Stimulated activated CD8-positive, alpha-beta memory T cell treated with anti-CD3 and anti-CD28 coated beads, Interleukin-15, amount 100 ng/mL, for 4 hours (primary cell): ENCODE results near the gene GPT2.
"Not testable (repeated sequence)": the region's sequence is repeated elsewhere in the genome, so short reads cannot be mapped to it uniquely, and the experiment has no call there.

ENCODE experiments used
- DNase-seq, 2 donors: peaks; one replicate each; pipeline ENCODE4 v3.0.0-alpha.2; 2020; ENCODE audit warnings: low read depth in 2 of 2

Gene GPT2

GRCh38 chr16:46920402-46921068 lies 36.4 kb downstream of the GPT2 start:
- DNase-seq, result no peak

GRCh38 chr16:46922239-46922638 lies 38.1 kb downstream of the GPT2 start:
- DNase-seq, result no peak

GRCh38 chr16:46923513-46924295 lies 39.5 kb downstream of the GPT2 start:
- DNase-seq, result no peak

- no peak for DNase-seq
Observed at GRCh38 chr16:46924402-46924801, 40.2 kb downstream of the GPT2 start.

- DNase-seq, result no peak
Observed at GRCh38 chr16:46926470-46927225, 42.5 kb downstream of the GPT2 start.

- DNase-seq, result no peak
Observed at GRCh38 chr16:46927273-46927672, 43.1 kb downstream of the GPT2 start.

GRCh38 chr16:46928811-46929210 lies 44.6 kb downstream of the GPT2 start:
- DNase-seq, result no peak

- peak; percentile 9 to 26 for DNase-seq
Observed at GRCh38 chr16:46929378-46930332, 45.5 kb downstream of the GPT2 start.

- DNase-seq, result no peak
Observed at GRCh38 chr16:46930861-46931260, 46.7 kb downstream of the GPT2 start.

GRCh38 chr16:46932802-46933201 lies 48.6 kb downstream of the GPT2 start:
- no peak for DNase-seq

- DNase-seq, result no peak
Observed at GRCh38 chr16:46937536-46937935, 53.4 kb downstream of the GPT2 start.

GRCh38 chr16:46944713-46945112 lies 60.6 kb downstream of the GPT2 start:
- not testable (repeated sequence) for DNase-seq

- no peak for DNase-seq
Observed at GRCh38 chr16:46947900-46948547, 63.9 kb downstream of the GPT2 start.

GRCh38 chr16:46948548-46949166 lies 64.5 kb downstream of the GPT2 start:
- DNase-seq, result no peak

GRCh38 chr16:46949241-46949892 lies 65.2 kb downstream of the GPT2 start:
- DNase-seq, result no peak

- DNase-seq, result no peak
Observed at GRCh38 chr16:46950009-46950408, 65.8 kb downstream of the GPT2 start.

GRCh38 chr16:46954562-46954961 lies 70.4 kb downstream of the GPT2 start:
- DNase-seq, result no peak

- DNase-seq, result no peak
Observed at GRCh38 chr16:46961373-46962353, 77.5 kb downstream of the GPT2 start.

- DNase-seq, result no peak
Observed at GRCh38 chr16:46962629-46963028, 78.5 kb downstream of the GPT2 start.
